GM12872 (cell line): ENCODE data around the gene AHNAK.

Source experiments
- CTCF ChIP-seq: IDR thresholded peaks from 3 replicates; pipeline ENCODE4 v1.5.1; 2011; ENCODE audit warnings: low read depth, mild to moderate bottlenecking, low read length, moderate library complexity; ENCODE audit not compliant: insufficient read depth

The AHNAK gene

DNA sequence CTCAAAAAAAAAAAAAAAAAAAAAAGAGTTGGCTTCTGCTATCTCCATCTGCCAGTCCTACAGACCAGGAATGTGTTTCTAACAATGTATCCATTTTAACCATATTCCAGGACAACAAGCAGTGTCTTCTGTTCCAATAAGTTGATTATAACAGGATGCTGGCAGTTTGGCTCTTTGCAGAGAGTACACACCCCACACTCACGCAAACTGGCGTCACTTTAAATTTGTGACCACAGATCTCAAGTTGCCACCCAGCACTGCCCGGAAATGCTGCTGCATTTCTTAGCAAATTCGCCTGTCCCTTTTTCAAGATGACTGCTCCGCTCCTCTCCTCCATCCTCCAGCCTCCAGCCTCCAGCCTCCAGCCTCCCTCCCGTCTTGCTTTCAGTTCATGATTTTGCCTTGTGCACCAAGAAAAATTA is 83.5 kb downstream of the AHNAK start:
- no peak for TF ChIP-seq CTCF

DNA sequence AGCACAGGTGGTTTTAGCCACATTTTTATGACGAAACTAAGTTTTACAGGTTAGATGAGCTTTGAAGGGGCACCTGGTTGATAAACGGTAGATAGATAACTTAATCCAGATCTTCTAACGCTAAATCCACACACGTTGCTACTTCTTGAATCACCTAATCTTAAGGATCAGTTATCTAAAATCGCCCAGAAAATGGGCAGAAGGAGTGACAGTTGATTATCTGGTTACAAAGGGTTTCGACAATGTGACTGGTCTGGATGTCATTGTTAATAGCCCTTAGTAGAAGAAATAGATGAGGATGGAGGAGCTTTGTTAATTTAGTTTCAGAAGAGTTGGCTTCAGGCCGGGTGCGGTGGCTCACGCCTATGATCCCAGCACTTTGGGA is 84.1 kb downstream of the AHNAK start:
- no peak for TF ChIP-seq CTCF

GRCh38 chr11:62461740-62462507 is 84.7 kb downstream of the AHNAK start:
- TF ChIP-seq CTCF: no peak

DNA sequence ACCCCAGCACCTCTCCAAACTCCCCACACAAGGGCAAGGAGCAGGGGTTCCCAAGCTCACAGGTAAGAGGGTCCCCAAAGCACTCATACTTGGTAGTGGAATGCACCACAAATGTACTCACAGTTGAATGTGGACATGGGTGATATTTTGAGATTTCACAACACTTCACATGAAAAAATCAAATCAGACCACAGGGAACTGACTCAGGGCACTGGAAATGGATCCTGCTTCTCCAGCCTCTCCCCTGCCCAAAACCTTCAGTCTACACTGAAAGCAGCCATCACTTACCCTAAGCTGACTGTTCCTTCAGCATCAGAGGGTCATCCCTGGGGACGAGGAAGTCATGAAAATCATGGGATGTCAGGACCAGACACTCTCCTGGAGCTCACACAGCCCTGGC is 87.5 kb downstream of the AHNAK start:
- no peak for TF ChIP-seq CTCF

GRCh38 chr11:62458212-62459002 is 88.2 kb downstream of the AHNAK start:
- no peak for TF ChIP-seq CTCF

- no peak for TF ChIP-seq CTCF
Observed at GRCh38 chr11:62457478-62457877, 89.1 kb downstream of the AHNAK start.

DNA sequence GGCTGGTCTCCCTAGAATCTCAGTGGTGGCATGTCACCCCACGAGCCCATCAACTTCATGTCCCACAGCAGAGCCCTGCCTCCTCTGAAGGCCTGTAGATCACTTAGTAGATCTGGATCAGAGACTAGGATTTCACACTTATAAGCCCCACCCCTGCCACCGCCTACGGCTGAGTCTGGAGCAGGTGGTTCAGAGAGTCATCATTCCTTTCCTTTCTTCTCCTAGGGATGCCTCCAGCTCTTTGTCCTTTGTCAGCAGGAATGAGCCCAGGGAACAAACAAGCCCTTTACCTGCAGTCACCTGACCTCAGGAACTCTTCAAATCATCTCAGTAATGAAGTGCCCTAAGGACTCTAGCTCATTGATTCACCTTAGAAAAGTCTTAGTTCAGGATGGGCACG is 90.0 kb downstream of the AHNAK start:
- no peak for TF ChIP-seq CTCF
